ENCODE measurements around the gene MINDY1.

The MINDY1 gene

GRCh38 chr1:151006327-151007052 lies at the start of gene MINDY1:
Gene MINDY1 (minus strand): TSS chr1:151006902. CDS start chr1:151002617, 4,285 bp downstream.
- POLR2A ChIA-PET = interaction anchor here (0.6 to 1.4 kb wide), 6 partner anchors 10 to 449 kb away, joined by 3 to 5 read pairs (median 3); partner anchors contain the start of gene CERS2
- DNase-seq (ENCODE audit: low read depth, low spot score) = no peak
- H3K4me3 ChIP-seq (ENCODE audit: low read depth, low read length) = peak within 1 kb of the TSS; percentile 71
- CTCF ChIA-PET = interaction anchor here (0.6 to 16.2 kb wide), 27 partner anchors 11 to 733 kb away, joined by 3 to 551 read pairs (median 3); partner anchors contain the start of genes ADAMTSL4, ANXA9 and CERS2
- peak; percentile 80 for TF ChIP-seq CTCF (IDR thresholded peaks at IDR 0.05; ENCODE audit: insufficient read depth, low read length, missing control alignments)

GRCh38 chr1:151056149-151056548 lies 49.4 kb upstream of the MINDY1 start:
- POLR2A ChIA-PET = no interaction called here
- CTCF ChIA-PET = interaction anchor here (1.0 to 1.1 kb wide), 3 partner anchors 11 to 43 kb away, joined by 3 read pairs; no protein-coding TSS in a partner anchor
- TF ChIP-seq CTCF (IDR thresholded peaks at IDR 0.05; ENCODE audit: insufficient read depth, low read length, missing control alignments) = no peak
- no peak overlapping the region for H3K4me3 ChIP-seq (ENCODE audit: low read depth, low read length)
- no peak for DNase-seq (ENCODE audit: low read depth, low spot score)

GRCh38 chr1:151055581-151055980 lies 48.9 kb upstream of the MINDY1 start:
- H3K4me3 ChIP-seq (ENCODE audit: low read depth, low read length) = no peak overlapping the region
- no peak for TF ChIP-seq CTCF (IDR thresholded peaks at IDR 0.05; ENCODE audit: insufficient read depth, low read length, missing control alignments)
- ChIA-PET POLR2A (no interaction called here), CTCF (interaction anchor here (1.0 to 1.1 kb wide), 2 partner anchors 12 to 31 kb away, joined by 3 read pairs; no protein-coding TSS in a partner anchor)
- no peak for DNase-seq (ENCODE audit: low read depth, low spot score)

GRCh38 chr1:151054971-151055547 lies 48.4 kb upstream of the MINDY1 start:
- no peak overlapping the region for H3K4me3 ChIP-seq (ENCODE audit: low read depth, low read length)
- no peak for DNase-seq (ENCODE audit: low read depth, low spot score)
- TF ChIP-seq CTCF (IDR thresholded peaks at IDR 0.05; ENCODE audit: insufficient read depth, low read length, missing control alignments) = no peak
- ChIA-PET CTCF (interaction anchor here (1.0 kb wide), 1 partner anchor 30 kb away, joined by 3 read pairs; no protein-coding TSS in a partner anchor), POLR2A (no interaction called here)

GRCh38 chr1:151051356-151052009 lies 44.8 kb upstream of the MINDY1 start:
- DNase-seq (ENCODE audit: low read depth, low spot score) = no peak
- ChIA-PET CTCF (interaction anchor here (0.7 to 3.3 kb wide), 5 partner anchors 7 to 57 kb away, joined by 3 to 24 read pairs (median 4); partner anchors contain the start of genes CDC42SE1, GABPB2 and MLLT11), POLR2A (interaction anchor here (5.5 kb wide), 1 partner anchor 8 kb away, joined by 56 read pairs; the partner anchor contains the start of genes CDC42SE1 and MLLT11)
- no peak for TF ChIP-seq CTCF (IDR thresholded peaks at IDR 0.05; ENCODE audit: insufficient read depth, low read length, missing control alignments)
- no peak overlapping the region for H3K4me3 ChIP-seq (ENCODE audit: low read depth, low read length)

Data from AG04449 (cell line).